A549 (cell line): ENCODE results near the gene ESR1. TPM values are rescaled to one million over a fixed set of nuclear protein-coding genes. Genes with fewer than 3 reads are reported as not detected.

Experiments
- ATAC-seq, 2 experiments: fragments of 200-7000 bp in 1 of 2; fragments of >200 bp in 1 of 2; cut with Nextera tagmentation in 1 of 2; cut with Tn5 transposase in 1 of 2; 3 replicates each; pipeline versions ENCODE4 v1.8.0 to v1.9.1; 2018 to 2020; ENCODE audit warnings: mild to moderate bottlenecking in 1 of 2, moderate library complexity in 1 of 2
- CTCF ChIA-PET: fragments of 300-600 bp; sonication (Branson Sonifier 250); formaldehyde crosslinking; extraction: SDS; loops from one replicate; lab custom pipeline; 2021; ENCODE audit warnings: antibody characterized with exemption, inconsistent platforms; lab: Yijun Ruan, JAX
- POLR2A ChIA-PET: fragments of 350-600 bp; formaldehyde crosslinking; extraction: SDS; loops from one replicate; lab custom pipeline; 2021; ENCODE audit warnings: antibody characterized with exemption, inconsistent platforms; lab: Yijun Ruan, JAX
- DNase-seq, 2 experiments: peaks; one replicate each; pipeline versions ENCODE4 v3.0.0 to v3.0.0-alpha.2; 2011 to 2016; ENCODE audit warnings: low read depth in 1 of 2, low spot score in 1 of 2
- FAIRE-seq: peaks from 2 replicates; lab custom pipeline; 2011; peaks lifted over from hg19 to GRCh38; lab: Jason Lieb, UNC
- H3K27ac ChIP-seq, 2 experiments: fragments of >200 bp; sonication (Bioruptor Twin); formaldehyde crosslinking; 3 replicates each; pipeline ENCODE4 v1.5.1; 2016 to 2017
- H3K4me1 ChIP-seq: fragments of >200 bp; sonication (Bioruptor Twin); formaldehyde crosslinking; 3 replicates; pipeline ENCODE4 v1.6.1; 2016
- H3K4me2 ChIP-seq: fragments of >200 bp; sonication (Bioruptor Twin); formaldehyde crosslinking; 3 replicates; pipeline ENCODE4 v1.6.1; 2016
- H3K4me3 ChIP-seq: fragments of >200 bp; sonication (Bioruptor Twin); formaldehyde crosslinking; 3 replicates; pipeline ENCODE4 v1.5.1; 2016
- H3K9me3 ChIP-seq: fragments of >200 bp; sonication (Bioruptor Twin); formaldehyde crosslinking; 3 replicates; pipeline ENCODE4 v1.6.1; 2016
- CBX2 ChIP-seq: fragments of 200-600 bp; sonication (generic); IDR thresholded peaks from 2 replicates; pipeline ENCODE4 v1.6.1; 2016; ENCODE audit warnings: low read depth, mild to moderate bottlenecking, borderline replicate concordance
- CHD4 ChIP-seq: fragments of 200-600 bp; sonication (generic); IDR thresholded peaks from 2 replicates; pipeline ENCODE4 v1.6.1; 2016; ENCODE audit warnings: antibody characterized with exemption, mild to moderate bottlenecking, borderline replicate concordance
- ESRRA ChIP-seq: fragments of 150-350 bp; IDR thresholded peaks from 2 replicates; pipeline ENCODE4 v1.6.1; 2014; ENCODE audit warnings: mild to moderate bottlenecking, low read length, borderline replicate concordance
- FOXS1 ChIP-seq: fragments of 250-450 bp; sonication (Bioruptor Pico); IDR thresholded peaks from 2 replicates; pipeline ENCODE4 v1.5.0; 2020; ENCODE audit warnings: mild to moderate bottlenecking, moderate library complexity
- HDAC2 ChIP-seq: fragments of 200-600 bp; sonication (generic); IDR thresholded peaks from 2 replicates; pipeline ENCODE4 v1.6.1; 2016
- JUN ChIP-seq, 2 experiments: fragments of >200 bp; sonication (Bioruptor Twin); formaldehyde crosslinking; IDR thresholded peaks; 2 replicates in 1 of 2; 3 replicates in 1 of 2; pipeline ENCODE4 v1.6.1; 2016 to 2017
- KDM5A ChIP-seq: fragments of 200-600 bp; sonication (generic); IDR thresholded peaks from 2 replicates; pipeline ENCODE4 v1.6.1; 2016; ENCODE audit warnings: antibody characterized with exemption, mild to moderate bottlenecking
- MYC ChIP-seq: IDR thresholded peaks from 2 replicates; pipeline ENCODE4 v1.6.1; 2012; ENCODE audit warnings: mild to moderate bottlenecking, inconsistent platforms, low read length, improper control_type of control experiment, borderline replicate concordance
- NFE2L2 ChIP-seq: fragments of 150-350 bp; conservative IDR thresholded peaks from 2 replicates; pipeline ENCODE4 v1.6.1; 2014; ENCODE audit warnings: low read length
- PHF8 ChIP-seq: fragments of 200-600 bp; sonication (generic); IDR thresholded peaks from 2 replicates; pipeline ENCODE4 v1.6.1; 2016; ENCODE audit warnings: low read depth, mild to moderate bottlenecking, antibody characterized with exemption, moderate library complexity, borderline replicate concordance
- RAD21 ChIP-seq, 2 experiments: fragments of >200 bp in 1 of 2; sonication (Bioruptor Twin) in 1 of 2; formaldehyde crosslinking in 1 of 2; IDR thresholded peaks in 1 of 2; conservative IDR thresholded peaks in 1 of 2; 2 replicates in 1 of 2; 3 replicates in 1 of 2; pipeline ENCODE4 v1.6.1; 2012 to 2018; ENCODE audit warnings: inconsistent platforms in 1 of 2
- RARB ChIP-seq: fragments of 250-450 bp; sonication (Bioruptor Pico); IDR thresholded peaks from 2 replicates; pipeline ENCODE4 v1.8.0; 2021; ENCODE audit warnings: mild to moderate bottlenecking, moderate library complexity
- RFX5 ChIP-seq: fragments of 450-650 bp; IDR thresholded peaks from 2 replicates; pipeline ENCODE4 v1.7.1; 2014; ENCODE audit warnings: antibody characterized with exemption, mild to moderate bottlenecking, moderate library complexity
- RNF2 ChIP-seq: fragments of 200-600 bp; sonication (generic); IDR thresholded peaks from 2 replicates; pipeline ENCODE4 v1.6.1; 2016; ENCODE audit warnings: low read depth, mild to moderate bottlenecking, antibody characterized with exemption, moderate library complexity, borderline replicate concordance
- SREBF2 ChIP-seq: fragments of 450-650 bp; IDR thresholded peaks from 2 replicates; pipeline ENCODE4 v1.6.1; 2014; ENCODE audit warnings: mild to moderate bottlenecking, moderate library complexity
- TFCP2L1 ChIP-seq: fragments of 250-450 bp; sonication (Bioruptor Pico); IDR thresholded peaks from 2 replicates; pipeline ENCODE4 v1.5.0; 2021; ENCODE audit warnings: mild to moderate bottlenecking
- WGBS: methylation state at CpG from one replicate; pipeline ENCODE4 v1.1.6; 2017; ENCODE audit errors: missing lambda C conversion rate; 5-methylcytosine and 5-hydroxymethylcytosine counted together
- polyA plus RNA-seq, 4 experiments: library from polyadenylated mRNA; depleted of rRNA in 3 of 4; stranded (reverse); fragments of >200 nt; fragmentation: RNase III in 1 of 4; extraction: RNeasy Plus Mini Kit Qiagen cat#74134 plus additional on column Dnase treatment in 1 of 4; gene quantifications; 2 replicates in 3 of 4; 3 replicates in 1 of 4; pipeline ENCODE4 v1.2.3, GENCODE V29; 2011 to 2017
- TF ChIP-seq, protein P1 (sequence below): fragments of 200-600 bp; sonication (generic); IDR thresholded peaks from 2 replicates; pipeline ENCODE4 v1.6.1; 2016; ENCODE audit warnings: antibody characterized with exemption, mild to moderate bottlenecking, moderate library complexity
- TF ChIP-seq, protein P2 (sequence below): fragments of 450-650 bp; IDR thresholded peaks from 2 replicates; pipeline ENCODE4 v1.6.1; 2014; ENCODE audit warnings: antibody characterized with exemption
- TF ChIP-seq, protein P3 (sequence below): fragments of >200 bp; sonication (Bioruptor Twin); formaldehyde crosslinking; IDR thresholded peaks from 2 replicates; pipeline ENCODE4 v1.6.1; 2016
- TF ChIP-seq, protein P4 (sequence below): IDR thresholded peaks from 2 replicates; pipeline ENCODE4 v1.6.1; 2012

ESR1 gene
- polyA plus RNA-seq, 2 of the 4 experiments (the other 2 are of a cell fraction): not detected

DNA sequence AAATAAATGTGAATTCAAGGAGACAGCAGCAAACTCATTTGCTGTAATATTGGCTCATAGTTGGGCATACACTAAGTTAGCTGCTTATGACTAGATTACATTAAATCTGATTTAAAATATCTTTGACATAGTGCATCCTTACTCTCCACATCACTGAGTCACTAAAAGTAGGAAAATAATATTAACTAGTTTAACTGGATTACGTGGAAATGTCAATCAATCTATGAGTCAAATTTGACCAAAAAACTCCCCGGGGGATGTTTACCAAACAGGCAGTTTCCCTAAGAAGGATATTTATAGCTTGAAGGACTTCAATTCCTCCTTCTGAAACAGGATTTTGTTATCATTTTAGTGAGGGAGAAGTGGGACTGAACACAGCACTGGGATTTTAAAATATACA lies 366.5 kb downstream of the ESR1 start:
- ChIA-PET POLR2A (no interaction called here), CTCF (no interaction called here)
- FAIRE-seq (no peak), DNase-seq (no peak), ATAC-seq (no peak)
- H3K4me1 ChIP-seq: no peaks in the 10 kb centered on the region
- H3K4me3 ChIP-seq: no peak overlapping the region
- WGBS: 40% methylated on average over 2 of the region's 2 CpGs
- H3K9me3 ChIP-seq: no peaks in the 10 kb centered on the region
- H3K4me2 ChIP-seq: no peak overlapping the region
- no peak overlapping the region for H3K27ac ChIP-seq
- TF ChIP-seq, protein P1, sequence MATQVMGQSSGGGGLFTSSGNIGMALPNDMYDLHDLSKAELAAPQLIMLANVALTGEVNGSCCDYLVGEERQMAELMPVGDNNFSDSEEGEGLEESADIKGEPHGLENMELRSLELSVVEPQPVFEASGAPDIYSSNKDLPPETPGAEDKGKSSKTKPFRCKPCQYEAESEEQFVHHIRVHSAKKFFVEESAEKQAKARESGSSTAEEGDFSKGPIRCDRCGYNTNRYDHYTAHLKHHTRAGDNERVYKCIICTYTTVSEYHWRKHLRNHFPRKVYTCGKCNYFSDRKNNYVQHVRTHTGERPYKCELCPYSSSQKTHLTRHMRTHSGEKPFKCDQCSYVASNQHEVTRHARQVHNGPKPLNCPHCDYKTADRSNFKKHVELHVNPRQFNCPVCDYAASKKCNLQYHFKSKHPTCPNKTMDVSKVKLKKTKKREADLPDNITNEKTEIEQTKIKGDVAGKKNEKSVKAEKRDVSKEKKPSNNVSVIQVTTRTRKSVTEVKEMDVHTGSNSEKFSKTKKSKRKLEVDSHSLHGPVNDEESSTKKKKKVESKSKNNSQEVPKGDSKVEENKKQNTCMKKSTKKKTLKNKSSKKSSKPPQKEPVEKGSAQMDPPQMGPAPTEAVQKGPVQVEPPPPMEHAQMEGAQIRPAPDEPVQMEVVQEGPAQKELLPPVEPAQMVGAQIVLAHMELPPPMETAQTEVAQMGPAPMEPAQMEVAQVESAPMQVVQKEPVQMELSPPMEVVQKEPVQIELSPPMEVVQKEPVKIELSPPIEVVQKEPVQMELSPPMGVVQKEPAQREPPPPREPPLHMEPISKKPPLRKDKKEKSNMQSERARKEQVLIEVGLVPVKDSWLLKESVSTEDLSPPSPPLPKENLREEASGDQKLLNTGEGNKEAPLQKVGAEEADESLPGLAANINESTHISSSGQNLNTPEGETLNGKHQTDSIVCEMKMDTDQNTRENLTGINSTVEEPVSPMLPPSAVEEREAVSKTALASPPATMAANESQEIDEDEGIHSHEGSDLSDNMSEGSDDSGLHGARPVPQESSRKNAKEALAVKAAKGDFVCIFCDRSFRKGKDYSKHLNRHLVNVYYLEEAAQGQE: no peak
- TF ChIP-seq HDAC2 (no peak), PHF8 (no peak), RNF2 (no peak), TFCP2L1 (CRISPR knock-in tag) (no peak), RAD21 (conservative IDR thresholded peaks at IDR 0.05 in 1 of 2, IDR thresholded peaks at IDR 0.05 in 1 of 2) (no peak), CBX2 (no peak), JUN (IDR thresholded peaks at IDR 0.05) (no peak), KDM5A (no peak), FOXS1 (CRISPR knock-in tag) (no peak), MYC (no peak), NFE2L2 (no peak), RARB (no peak)
- TF ChIP-seq, protein P2, sequence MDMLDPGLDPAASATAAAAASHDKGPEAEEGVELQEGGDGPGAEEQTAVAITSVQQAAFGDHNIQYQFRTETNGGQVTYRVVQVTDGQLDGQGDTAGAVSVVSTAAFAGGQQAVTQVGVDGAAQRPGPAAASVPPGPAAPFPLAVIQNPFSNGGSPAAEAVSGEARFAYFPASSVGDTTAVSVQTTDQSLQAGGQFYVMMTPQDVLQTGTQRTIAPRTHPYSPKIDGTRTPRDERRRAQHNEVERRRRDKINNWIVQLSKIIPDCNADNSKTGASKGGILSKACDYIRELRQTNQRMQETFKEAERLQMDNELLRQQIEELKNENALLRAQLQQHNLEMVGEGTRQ: no peak
- TF ChIP-seq, protein P3, sequence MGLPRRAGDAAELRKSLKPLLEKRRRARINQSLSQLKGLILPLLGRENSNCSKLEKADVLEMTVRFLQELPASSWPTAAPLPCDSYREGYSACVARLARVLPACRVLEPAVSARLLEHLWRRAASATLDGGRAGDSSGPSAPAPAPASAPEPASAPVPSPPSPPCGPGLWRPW: no peak
- TF ChIP-seq, protein P4, sequence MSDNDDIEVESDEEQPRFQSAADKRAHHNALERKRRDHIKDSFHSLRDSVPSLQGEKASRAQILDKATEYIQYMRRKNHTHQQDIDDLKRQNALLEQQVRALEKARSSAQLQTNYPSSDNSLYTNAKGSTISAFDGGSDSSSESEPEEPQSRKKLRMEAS: no peak
- TF ChIP-seq, all 56 proteins: peak for 0

DNA sequence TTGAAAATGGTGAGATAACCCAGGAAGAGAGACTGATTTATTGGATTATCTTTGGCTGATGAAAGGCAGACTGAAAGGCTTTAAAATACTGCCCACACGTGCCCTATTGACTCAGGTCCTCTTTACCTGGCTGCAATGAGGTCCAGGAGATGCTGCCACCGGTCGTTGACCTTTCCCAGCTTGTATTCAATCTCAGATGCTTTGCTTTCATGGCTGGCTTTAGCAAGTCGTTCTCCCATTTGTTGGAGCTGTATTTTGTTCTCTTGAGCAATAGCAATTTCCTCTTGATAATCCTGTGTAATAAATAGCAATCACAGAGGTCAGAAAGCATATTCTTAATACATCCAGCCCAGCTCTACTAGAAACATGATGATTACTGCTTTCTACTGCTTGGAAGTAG lies 368.8 kb downstream of the ESR1 start:
- FAIRE-seq: no peak
- CTCF ChIA-PET: no interaction called here
- H3K4me3 ChIP-seq: no peak overlapping the region
- WGBS: 88% methylated on average over 4 of the region's 4 CpGs
- H3K4me1 ChIP-seq: no peaks in the 10 kb centered on the region
- POLR2A ChIA-PET: no interaction called here
- H3K4me2 ChIP-seq: no peak overlapping the region
- no peak overlapping the region for H3K27ac ChIP-seq
- H3K9me3 ChIP-seq: no peaks in the 10 kb centered on the region
- TF ChIP-seq ESRRA (no peak), CHD4 (no peak), SREBF2 (no peak), FOXS1 (CRISPR knock-in tag) (no peak), RARB (no peak), RFX5 (no peak)
- TF ChIP-seq, protein P2: no peak
- TF ChIP-seq, all 56 proteins: peak for 0
- ATAC-seq (no peak), DNase-seq (no peak)
